ENCODE measurements around the gene SLC22A23.

Gene SLC22A23

DNA sequence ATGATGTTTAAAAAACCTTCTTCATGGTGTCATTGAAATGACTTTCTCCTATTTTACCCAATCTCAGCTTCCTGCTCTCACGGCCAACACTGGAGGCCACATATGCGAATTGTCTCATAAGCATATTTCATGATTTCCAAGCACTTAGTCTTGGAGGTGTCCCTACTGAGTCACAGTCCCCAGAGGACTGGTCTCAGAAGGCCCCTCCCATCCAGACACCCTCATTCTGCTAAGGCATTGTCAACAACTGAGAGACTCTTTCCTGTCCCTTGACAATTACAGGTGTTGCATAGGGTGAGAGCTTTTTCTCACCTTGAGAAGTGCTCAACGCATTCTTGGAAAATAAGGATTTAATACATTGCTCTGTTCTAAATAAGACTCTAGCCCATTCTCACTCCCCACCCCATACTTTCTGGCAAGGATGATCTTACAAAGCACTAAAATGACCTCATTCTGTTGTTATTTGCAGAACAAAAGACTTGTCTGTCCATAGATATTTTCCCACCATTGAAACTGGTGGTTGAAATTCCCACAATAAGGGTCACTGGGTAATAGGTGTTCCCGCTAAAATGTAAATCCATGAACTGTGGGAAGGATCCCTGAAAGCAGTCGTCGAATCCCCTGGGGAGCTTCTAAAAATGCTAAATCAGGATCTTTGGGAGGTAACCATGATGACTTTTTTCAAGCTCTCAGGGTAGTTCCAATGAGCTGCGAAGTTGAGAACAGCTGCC, 32.3 kb upstream of the SLC22A23 start:
- no peak overlapping the region for H3K4me3 ChIP-seq (ENCODE audit: low read depth, low read length)
- TF ChIP-seq, protein P1, sequence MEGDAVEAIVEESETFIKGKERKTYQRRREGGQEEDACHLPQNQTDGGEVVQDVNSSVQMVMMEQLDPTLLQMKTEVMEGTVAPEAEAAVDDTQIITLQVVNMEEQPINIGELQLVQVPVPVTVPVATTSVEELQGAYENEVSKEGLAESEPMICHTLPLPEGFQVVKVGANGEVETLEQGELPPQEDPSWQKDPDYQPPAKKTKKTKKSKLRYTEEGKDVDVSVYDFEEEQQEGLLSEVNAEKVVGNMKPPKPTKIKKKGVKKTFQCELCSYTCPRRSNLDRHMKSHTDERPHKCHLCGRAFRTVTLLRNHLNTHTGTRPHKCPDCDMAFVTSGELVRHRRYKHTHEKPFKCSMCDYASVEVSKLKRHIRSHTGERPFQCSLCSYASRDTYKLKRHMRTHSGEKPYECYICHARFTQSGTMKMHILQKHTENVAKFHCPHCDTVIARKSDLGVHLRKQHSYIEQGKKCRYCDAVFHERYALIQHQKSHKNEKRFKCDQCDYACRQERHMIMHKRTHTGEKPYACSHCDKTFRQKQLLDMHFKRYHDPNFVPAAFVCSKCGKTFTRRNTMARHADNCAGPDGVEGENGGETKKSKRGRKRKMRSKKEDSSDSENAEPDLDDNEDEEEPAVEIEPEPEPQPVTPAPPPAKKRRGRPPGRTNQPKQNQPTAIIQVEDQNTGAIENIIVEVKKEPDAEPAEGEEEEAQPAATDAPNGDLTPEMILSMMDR (IDR thresholded peaks at IDR 0.05; ENCODE audit: control insufficient read depth, extremely low read depth, insufficient read depth): no peak
- no peak for DNase-seq (ENCODE audit: low read depth)

DNA sequence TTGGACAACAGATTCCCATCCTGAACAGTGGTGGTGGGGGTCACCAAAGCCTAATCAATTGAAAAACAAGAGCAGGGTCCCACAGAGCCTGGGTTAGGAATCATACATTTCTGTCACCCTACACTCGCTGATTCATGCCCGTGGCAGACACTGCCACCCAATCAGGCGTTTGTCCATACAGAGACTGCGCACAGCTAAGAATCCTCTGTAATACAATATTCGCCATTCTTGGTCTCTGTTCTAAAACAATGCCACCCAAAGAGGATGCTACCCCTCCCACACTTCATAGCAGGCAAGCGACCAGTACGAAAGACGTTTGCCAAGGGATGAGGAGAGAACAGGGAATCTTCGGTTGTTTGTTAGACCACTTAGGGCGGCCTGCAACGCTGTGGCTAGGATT, 28.1 kb upstream of the SLC22A23 start:
- no peak for DNase-seq (ENCODE audit: low read depth)
- TF ChIP-seq, protein P1 (IDR thresholded peaks at IDR 0.05; ENCODE audit: control insufficient read depth, extremely low read depth, insufficient read depth): no peak
- H3K4me3 ChIP-seq (ENCODE audit: low read depth, low read length): no peak overlapping the region

DNA sequence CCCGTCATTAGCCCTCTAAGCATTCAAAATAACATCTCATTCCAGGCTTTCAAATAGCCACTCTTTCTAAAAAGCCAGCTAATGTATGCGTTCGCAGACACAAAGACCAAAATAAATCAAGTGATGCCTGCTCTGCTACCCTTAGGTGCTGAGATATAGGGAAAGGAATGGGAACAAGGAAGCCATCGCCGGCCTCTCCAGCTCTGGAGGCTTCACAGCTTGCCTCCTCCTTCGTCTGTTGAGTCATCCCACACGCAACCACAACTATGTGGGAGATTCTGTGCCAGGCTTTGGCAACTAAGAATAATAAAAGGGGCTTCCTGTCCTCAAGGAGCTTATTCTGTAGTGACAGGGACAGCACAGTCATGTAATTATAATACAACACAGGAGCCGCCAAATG, 27.3 kb upstream of the SLC22A23 start:
- DNase-seq (ENCODE audit: low read depth): no peak
- TF ChIP-seq, protein P1 (IDR thresholded peaks at IDR 0.05; ENCODE audit: control insufficient read depth, extremely low read depth, insufficient read depth): no peak
- no peak overlapping the region for H3K4me3 ChIP-seq (ENCODE audit: low read depth, low read length)

DNA sequence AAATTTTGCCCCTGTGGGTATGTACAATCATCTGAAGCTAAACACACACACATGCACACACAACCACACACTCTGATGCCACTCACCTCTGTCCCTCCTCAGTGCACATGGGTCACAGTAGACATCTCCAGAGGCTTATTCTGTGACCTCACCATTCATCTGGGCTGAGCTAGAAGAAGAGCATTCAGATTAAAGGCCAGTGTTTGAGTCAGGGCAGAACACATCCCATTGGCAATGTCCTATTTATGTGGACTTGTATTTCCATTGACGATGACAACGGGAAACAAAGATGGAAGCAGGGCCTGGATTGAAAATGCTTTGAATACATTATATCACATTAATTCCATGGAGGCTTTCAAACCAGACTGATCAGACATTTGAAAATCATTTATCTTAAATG, 26.8 kb upstream of the SLC22A23 start:
- DNase-seq (ENCODE audit: low read depth): no peak
- TF ChIP-seq, protein P1 (IDR thresholded peaks at IDR 0.05; ENCODE audit: control insufficient read depth, extremely low read depth, insufficient read depth): no peak
- H3K4me3 ChIP-seq (ENCODE audit: low read depth, low read length): no peak overlapping the region

DNA sequence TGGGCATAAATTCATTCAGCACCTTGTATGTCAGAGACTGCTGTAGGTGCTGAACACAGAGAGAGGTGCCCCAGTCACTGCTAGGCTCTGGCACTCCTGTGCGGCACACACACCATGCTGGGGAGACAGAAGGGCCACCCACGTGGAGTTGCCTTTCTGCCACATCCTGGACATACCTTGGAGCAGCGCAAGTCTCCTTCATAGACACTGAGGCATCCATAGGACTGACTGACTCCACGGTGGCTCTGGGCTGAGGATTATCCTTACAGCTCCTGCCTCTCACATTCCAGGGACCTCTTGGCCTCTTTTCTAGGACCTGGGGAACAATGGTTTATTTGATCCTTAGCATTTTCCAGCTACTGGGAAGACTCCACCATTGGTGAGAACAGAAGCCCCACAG, 26.0 kb upstream of the SLC22A23 start:
- H3K4me3 ChIP-seq (ENCODE audit: low read depth, low read length): no peak overlapping the region
- TF ChIP-seq, protein P1 (IDR thresholded peaks at IDR 0.05; ENCODE audit: control insufficient read depth, extremely low read depth, insufficient read depth): no peak
- DNase-seq (ENCODE audit: low read depth): no peak

DNA sequence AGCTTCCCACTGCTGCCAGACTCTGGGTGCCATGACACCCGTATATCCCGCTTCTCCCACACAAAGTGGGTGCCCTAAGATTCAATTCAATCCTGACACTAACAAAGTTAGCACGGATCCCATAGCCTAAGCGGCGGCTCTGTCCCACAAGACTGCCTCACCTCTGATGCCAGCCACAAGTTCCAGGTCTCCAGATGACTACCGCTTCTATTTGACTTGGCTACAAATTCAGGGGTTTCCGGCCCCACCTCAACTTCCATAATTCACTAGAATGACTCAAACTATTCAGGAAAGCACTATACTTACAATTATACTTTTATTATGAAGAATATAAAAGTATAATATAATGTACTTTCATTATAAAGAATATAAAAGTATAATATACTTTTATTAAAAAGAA, 24.8 kb upstream of the SLC22A23 start:
- H3K4me3 ChIP-seq (ENCODE audit: low read depth, low read length): no peak overlapping the region
- TF ChIP-seq, protein P1 (IDR thresholded peaks at IDR 0.05; ENCODE audit: control insufficient read depth, extremely low read depth, insufficient read depth): no peak
- no peak for DNase-seq (ENCODE audit: low read depth)

DNA sequence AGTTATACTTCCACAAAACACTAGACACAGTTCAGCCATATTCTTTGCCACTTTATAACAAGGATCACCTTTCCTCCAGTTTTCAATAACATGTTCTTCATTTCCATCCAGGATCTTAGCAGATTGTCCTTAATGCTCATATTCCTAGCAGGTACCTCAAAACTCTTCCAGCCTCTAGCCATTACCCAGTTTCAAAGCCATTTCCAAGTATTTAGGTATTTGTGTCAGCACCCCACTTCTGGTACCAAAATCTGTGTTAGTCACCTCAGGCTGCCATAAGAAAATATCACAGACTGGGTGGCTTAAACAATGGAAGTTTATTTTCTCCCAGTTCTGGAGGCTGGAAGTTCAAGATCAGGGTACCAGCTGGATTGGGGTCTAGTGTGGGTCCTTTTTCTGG, 23.2 kb upstream of the SLC22A23 start:
- no peak for DNase-seq (ENCODE audit: low read depth)
- no peak overlapping the region for H3K4me3 ChIP-seq (ENCODE audit: low read depth, low read length)
- TF ChIP-seq, protein P1 (IDR thresholded peaks at IDR 0.05; ENCODE audit: control insufficient read depth, extremely low read depth, insufficient read depth): no peak
